Suprapubic skin (tissue), 4 donors: Measurements from ENCODE around the gene EFNA2.

Source experiments
- CTCF ChIP-seq, 2 donors: fragments of 200-600 bp in 1 of 2; fragments of 450-650 bp in 1 of 2; sonication (generic) in 1 of 2; IDR thresholded peaks; one replicate each; pipeline ENCODE4 v1.5.1; 2016 to 2019; ENCODE audit warnings: antibody characterized with exemption in 2 of 2, mild to moderate bottlenecking in 1 of 2, moderate library complexity in 1 of 2
- EP300 ChIP-seq: sonication (generic); formaldehyde crosslinking; IDR thresholded peaks from one replicate; pipeline ENCODE4 v1.6.1; 2017; ENCODE audit warnings: antibody characterized with exemption
- POLR2A ChIP-seq, 2 donors: fragments of 450-650 bp; IDR thresholded peaks; one replicate each; pipeline ENCODE4 v1.6.1; 2017; ENCODE audit warnings: antibody characterized with exemption in 2 of 2, mild to moderate bottlenecking in 2 of 2, moderate library complexity in 2 of 2
- POLR2AphosphoS5 ChIP-seq, 3 donors: sonication (generic); formaldehyde crosslinking; IDR thresholded peaks; one replicate each; pipeline ENCODE4 v1.6.1; 2017; ENCODE audit warnings: antibody characterized with exemption in 3 of 3

DNA sequence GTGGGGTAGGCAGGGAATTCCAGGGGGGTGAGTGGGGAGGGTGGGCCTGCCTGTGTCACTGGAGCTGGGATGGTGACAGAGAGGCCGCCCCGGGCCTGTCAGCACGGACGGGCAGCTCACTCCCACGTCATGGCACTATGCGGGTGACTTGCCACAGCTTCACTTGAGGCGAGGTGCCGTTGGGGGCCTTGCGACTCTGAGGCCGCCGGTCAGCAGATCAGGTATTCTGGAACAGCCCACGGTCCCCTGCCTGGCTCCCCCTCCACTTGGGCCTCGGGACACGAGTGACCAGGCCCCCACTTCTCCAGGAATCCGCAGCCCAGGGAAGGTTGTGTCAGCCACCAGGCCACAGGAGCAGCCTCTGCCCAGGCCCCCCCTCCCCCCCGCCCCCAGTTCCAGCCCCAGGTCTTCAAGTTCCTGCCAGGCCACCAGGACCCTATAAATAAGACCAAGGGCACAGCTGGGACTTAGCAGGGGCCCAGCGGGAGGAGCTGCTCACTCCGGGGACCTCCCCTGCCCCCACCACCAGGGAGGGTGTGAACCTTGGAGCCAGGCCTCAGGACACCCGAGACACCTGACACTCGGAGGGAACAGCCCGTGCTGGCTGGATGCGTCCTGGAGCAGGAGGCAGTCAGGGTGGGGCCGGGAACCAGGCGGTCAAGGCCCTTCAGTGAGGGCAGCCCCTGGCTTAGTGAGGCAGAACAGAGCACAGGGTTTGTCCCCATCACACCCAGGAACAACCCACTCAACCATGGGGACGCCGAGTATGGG is 40.0 kb upstream of the EFNA2 start:
- TF ChIP-seq CTCF (IDR thresholded peaks at IDR 0.05) = no peak
- TF ChIP-seq POLR2A (IDR thresholded peaks at IDR 0.05) = no peak
- peak in 1 of 3 donors; percentile 20 for TF ChIP-seq POLR2AphosphoS5 (IDR thresholded peaks at IDR 0.05)
- TF ChIP-seq EP300 = peak; percentile 78
